ENCODE data around the gene ARHGAP15.
A peak's percentile ranks its signal among the peaks of the same experiment; 100 is the strongest.

ARHGAP15 gene

GRCh38 chr2:143467011-143467410 lies 337.8 kb downstream of the ARHGAP15 start:
- no peak for DNase-seq

GRCh38 chr2:143468341-143468888 lies 339.2 kb downstream of the ARHGAP15 start:
- no peak for DNase-seq

GRCh38 chr2:143469323-143469722 lies 340.1 kb downstream of the ARHGAP15 start:
- no peak for DNase-seq

- no peak for DNase-seq
Observed at GRCh38 chr2:143471550-143471949, 342.3 kb downstream of the ARHGAP15 start.

- no peak for DNase-seq
Observed at GRCh38 chr2:143473216-143473615, 344.0 kb downstream of the ARHGAP15 start.

GRCh38 chr2:143473820-143474219 lies 344.6 kb downstream of the ARHGAP15 start:
- no peak for DNase-seq

- DNase-seq, result no peak
Observed at GRCh38 chr2:143474586-143474985, 345.4 kb downstream of the ARHGAP15 start.

GRCh38 chr2:143475041-143475776 lies 346.0 kb downstream of the ARHGAP15 start:
- no peak for DNase-seq

GRCh38 chr2:143476336-143477087 lies 347.3 kb downstream of the ARHGAP15 start:
- DNase-seq, result no peak

GRCh38 chr2:143477714-143478443 lies 348.7 kb downstream of the ARHGAP15 start:
- peak; percentile 83 to 86 for DNase-seq

- no peak for DNase-seq
Observed at GRCh38 chr2:143480086-143480485, 350.9 kb downstream of the ARHGAP15 start.

GRCh38 chr2:143480601-143481236 lies 351.5 kb downstream of the ARHGAP15 start:
- DNase-seq, result no peak

GRCh38 chr2:143481237-143481623 lies 352.0 kb downstream of the ARHGAP15 start:
- no peak for DNase-seq

GRCh38 chr2:143481733-143482132 lies 352.5 kb downstream of the ARHGAP15 start:
- DNase-seq, result no peak

- no peak for DNase-seq
Observed at GRCh38 chr2:143482316-143482715, 353.1 kb downstream of the ARHGAP15 start.

- no peak for DNase-seq
Observed at GRCh38 chr2:143482771-143483170, 353.6 kb downstream of the ARHGAP15 start.

GRCh38 chr2:143486976-143487375 lies 357.8 kb downstream of the ARHGAP15 start:
- DNase-seq, result peak; percentile 28 to 51

- no peak for DNase-seq
Observed at GRCh38 chr2:143489145-143489544, 359.9 kb downstream of the ARHGAP15 start.

- DNase-seq, result no peak
Observed at GRCh38 chr2:143491131-143491530, 361.9 kb downstream of the ARHGAP15 start.

- no peak for DNase-seq
Observed at GRCh38 chr2:143493339-143493738, 364.1 kb downstream of the ARHGAP15 start.

- DNase-seq, result no peak
Observed at GRCh38 chr2:143497726-143498125, 368.5 kb downstream of the ARHGAP15 start.

- no peak for DNase-seq
Observed at GRCh38 chr2:143498496-143498895, 369.3 kb downstream of the ARHGAP15 start.

- no peak for DNase-seq
Observed at GRCh38 chr2:143499061-143499460, 369.8 kb downstream of the ARHGAP15 start.
